GM10266 (cell line): ENCODE measurements around the gene RNASEL.
"Not testable (repeated sequence)": the region's sequence is repeated elsewhere in the genome, so short reads cannot be mapped to it uniquely, and the experiment has no call there.

Source experiments
- DNase-seq: peaks from one replicate; pipeline ENCODE4 v3.0.0; 2012; ENCODE audit errors: extremely low spot score
- TF ChIP-seq, protein P1 (sequence below): IDR thresholded peaks from 2 replicates; pipeline ENCODE4 v1.5.1; 2012; ENCODE audit warnings: mild to moderate bottlenecking, low read depth; ENCODE audit not compliant: control insufficient read depth, insufficient read depth; ENCODE audit errors: missing control alignments

Gene RNASEL

DNA sequence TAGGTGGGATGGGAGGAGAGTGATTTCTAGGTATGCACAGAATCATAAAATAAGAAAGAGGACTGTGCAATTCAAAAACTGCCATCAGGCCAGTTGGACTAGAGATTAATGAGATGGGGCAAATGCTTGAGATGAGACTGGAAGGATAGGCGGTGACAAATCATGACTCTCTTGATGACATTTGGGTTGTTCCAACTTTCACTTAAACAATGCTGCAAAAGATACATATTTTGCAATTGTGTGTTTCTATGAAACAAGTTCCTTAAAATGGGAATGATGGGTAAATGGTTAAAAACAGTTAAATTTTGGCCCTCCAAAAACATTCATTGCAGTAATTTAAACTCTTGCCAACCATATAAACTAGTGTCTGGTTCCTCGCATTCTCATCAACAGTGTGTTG lies 55.2 kb downstream of the RNASEL start:
- TF ChIP-seq, protein P1, sequence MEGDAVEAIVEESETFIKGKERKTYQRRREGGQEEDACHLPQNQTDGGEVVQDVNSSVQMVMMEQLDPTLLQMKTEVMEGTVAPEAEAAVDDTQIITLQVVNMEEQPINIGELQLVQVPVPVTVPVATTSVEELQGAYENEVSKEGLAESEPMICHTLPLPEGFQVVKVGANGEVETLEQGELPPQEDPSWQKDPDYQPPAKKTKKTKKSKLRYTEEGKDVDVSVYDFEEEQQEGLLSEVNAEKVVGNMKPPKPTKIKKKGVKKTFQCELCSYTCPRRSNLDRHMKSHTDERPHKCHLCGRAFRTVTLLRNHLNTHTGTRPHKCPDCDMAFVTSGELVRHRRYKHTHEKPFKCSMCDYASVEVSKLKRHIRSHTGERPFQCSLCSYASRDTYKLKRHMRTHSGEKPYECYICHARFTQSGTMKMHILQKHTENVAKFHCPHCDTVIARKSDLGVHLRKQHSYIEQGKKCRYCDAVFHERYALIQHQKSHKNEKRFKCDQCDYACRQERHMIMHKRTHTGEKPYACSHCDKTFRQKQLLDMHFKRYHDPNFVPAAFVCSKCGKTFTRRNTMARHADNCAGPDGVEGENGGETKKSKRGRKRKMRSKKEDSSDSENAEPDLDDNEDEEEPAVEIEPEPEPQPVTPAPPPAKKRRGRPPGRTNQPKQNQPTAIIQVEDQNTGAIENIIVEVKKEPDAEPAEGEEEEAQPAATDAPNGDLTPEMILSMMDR = no peak
- no peak for DNase-seq

DNA sequence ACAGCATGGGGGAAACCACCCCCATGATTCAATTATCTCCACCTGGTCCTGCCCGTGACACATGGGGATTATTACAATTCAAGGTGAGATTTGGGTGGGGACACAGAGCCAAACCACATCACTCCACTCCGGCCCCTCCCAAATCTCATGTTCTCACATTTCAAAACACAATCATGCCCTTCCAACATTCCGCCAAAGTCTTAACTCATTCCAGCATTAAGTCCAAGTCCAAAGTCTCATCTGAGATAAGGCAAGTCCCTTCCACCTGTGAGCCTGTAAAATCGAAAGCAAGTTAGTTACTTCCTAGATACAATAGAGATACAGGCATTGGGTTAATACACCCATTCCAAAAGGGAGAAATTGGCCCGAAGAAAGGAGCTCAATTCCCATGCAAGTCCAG lies 60.9 kb downstream of the RNASEL start:
- DNase-seq = not testable (repeated sequence)

DNA sequence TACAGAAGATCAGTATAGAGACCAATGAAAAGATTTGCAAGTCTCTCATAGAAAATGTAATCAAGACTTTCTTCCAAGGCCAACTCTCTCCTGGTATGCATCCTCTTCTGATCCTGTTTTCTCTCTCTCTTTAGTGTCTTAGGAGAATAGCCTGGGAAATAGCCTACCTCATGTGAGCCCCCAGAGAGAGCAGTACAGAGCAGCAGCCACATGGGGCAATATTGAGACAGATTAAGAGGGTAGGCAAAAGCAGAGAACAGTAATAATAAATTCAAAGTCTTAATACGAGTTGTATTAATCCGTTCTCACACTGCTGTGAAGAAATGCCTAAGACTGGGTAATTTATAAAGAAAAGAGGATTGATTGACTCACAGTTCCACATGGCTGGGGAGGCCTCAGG lies 61.4 kb downstream of the RNASEL start:
- DNase-seq = no peak

DNA sequence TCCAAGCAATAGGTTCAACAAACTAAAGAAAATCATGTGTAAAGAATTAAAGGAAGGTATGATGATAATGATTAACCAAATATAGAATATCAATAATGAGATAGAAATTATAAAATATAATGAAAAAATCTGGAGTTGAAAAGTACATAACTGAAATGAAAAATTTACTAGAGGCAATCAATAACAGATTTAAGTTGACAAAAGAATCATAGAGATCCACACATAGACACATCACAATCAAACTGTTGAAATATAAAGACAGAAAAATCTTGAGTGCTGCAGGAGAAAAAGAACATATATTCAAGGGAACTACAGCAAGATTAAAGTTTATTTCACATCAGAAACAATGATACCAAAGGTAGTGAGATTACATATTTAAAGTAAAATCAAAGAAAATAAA lies 63.7 kb downstream of the RNASEL start:
- TF ChIP-seq, protein P1 = no peak
- no peak for DNase-seq

More for the DNA sequence above, 61.4 kb downstream of the RNASEL start:
- TF ChIP-seq, protein P1 = no peak
